Measurements from ENCODE around the gene ZWILCH. TPM values are rescaled to one million over a fixed set of nuclear protein-coding genes. Genes with fewer than 3 reads are reported as not detected.

ZWILCH gene
- total and polyA plus RNA-seq, 2 experiments from 2014 or later: 20.7 to 31.5 TPM

DNA sequence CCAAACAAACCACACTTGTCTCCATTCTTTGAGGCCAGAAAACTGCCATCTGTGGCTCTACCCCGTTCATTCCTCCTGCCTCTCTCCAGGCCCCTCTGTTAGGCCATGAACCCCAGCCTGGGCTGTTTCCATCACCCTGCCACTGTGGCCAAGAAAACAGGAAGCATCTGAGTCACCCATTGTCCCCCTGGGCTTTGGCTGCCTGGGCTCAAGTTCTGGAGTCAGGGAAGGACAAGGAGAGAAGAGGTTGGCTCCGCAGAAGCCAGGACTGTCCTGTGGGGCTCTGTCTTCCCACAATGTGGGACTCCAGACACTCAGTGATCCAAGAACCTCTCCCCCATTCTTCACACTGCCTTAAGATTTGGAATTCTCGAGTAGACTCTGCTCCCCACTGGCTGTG lies 75.5 kb downstream of the ZWILCH start:
- in situ Hi-C loops (cut with MboI): no loop called here
- Histone ChIP-seq H3K27ac (no peak overlapping the region), H3K9ac (no peak overlapping the region), H3K36me3 (ENCODE audit: low read depth) (no peaks in the 10 kb centered on the region), H3K79me2 (ENCODE audit: insufficient read depth) (no peaks in the 10 kb centered on the region), H3K4me3 (no peak overlapping the region), H3K27me3 (replicated peaks; ENCODE audit: insufficient read depth) (no peaks in the 10 kb centered on the region), H3K9me3 (ENCODE audit: low read depth) (no peaks in the 10 kb centered on the region), H3K9me2 (ENCODE audit: insufficient read depth) (no peaks in the 10 kb centered on the region), H3F3A (ENCODE audit: insufficient read depth) (no peaks in the 10 kb centered on the region), H3K4me1 (ENCODE audit: insufficient read depth) (peaks cover 8% of the 10 kb centered on the region), H4K20me1 (ENCODE audit: insufficient read depth) (no peaks in the 10 kb centered on the region), H2AFZ (peak overlapping the region; percentile 38; the same call in 1 of the 2 replicates), H3K4me2 (ENCODE audit: unreplicated experiment) (no peak overlapping the region)
- peak; percentile 64 for DNase-seq
- WGBS, 2 experiments (ENCODE audit: low coverage in 1 of 2, low lambda C conversion rate in 2 of 2, missing lambda C conversion rate in 2 of 2): 87 to 90% methylated on average over 3 of the region's 3 CpGs
- TF ChIP-seq EZH2phosphoT487 (IDR thresholded peaks at IDR 0.05; ENCODE audit: insufficient read depth, low read depth): no peak
- TF ChIP-seq EZH2 (IDR thresholded peaks at IDR 0.05; ENCODE audit: insufficient read depth, poor library complexity, severe bottlenecking): no peak

DNA sequence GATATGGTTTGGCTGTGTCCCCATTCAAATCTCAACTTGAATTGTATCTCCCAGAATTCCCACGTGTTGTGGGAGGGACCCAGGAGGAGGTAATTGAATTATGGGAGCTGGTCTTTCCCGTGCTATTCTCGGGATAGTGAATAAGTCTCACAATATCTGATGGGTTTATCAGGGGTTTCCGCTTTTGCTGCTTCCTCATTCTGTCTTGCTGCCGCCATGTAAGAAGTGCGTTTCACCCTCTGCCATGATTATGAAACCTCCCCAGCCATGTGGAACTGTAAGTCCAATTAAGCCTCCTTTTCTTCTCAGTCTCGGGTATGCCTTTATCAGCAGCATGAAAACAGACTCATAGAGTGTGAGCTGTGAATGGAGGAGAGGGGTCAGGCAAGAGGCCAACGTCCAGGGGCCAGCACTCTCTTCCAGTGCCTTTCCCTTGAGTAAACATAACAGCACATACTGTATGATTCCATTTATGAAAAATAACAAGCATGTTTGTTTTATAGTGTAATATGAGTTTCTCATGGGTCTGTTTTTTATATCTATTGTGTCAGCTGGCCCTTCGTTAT lies 76.9 kb downstream of the ZWILCH start:
- DNase-seq: no peak

GRCh38 chr15:66586155-66586976 lies 81.2 kb downstream of the ZWILCH start:
- 47 to 56% methylated on average over 15 to 17 of the region's 17 CpGs for WGBS, 2 experiments (ENCODE audit: low coverage in 1 of 2, low lambda C conversion rate in 2 of 2, missing lambda C conversion rate in 2 of 2)
- Histone ChIP-seq H3K4me1 (ENCODE audit: insufficient read depth) (no peaks in the 10 kb centered on the region), H3K4me3 (no peak overlapping the region), H3K27me3 (replicated peaks; ENCODE audit: insufficient read depth) (peaks cover 6% of the 10 kb centered on the region; the same call in 1 of the 2 replicates), H3K9me3 (ENCODE audit: low read depth) (no peaks in the 10 kb centered on the region), H3F3A (ENCODE audit: insufficient read depth) (no peaks in the 10 kb centered on the region), H3K79me2 (ENCODE audit: insufficient read depth) (no peaks in the 10 kb centered on the region), H3K9ac (no peak overlapping the region), H3K9me2 (ENCODE audit: insufficient read depth) (no peaks in the 10 kb centered on the region), H3K27ac (no peak overlapping the region), H3K36me3 (ENCODE audit: low read depth) (no peaks in the 10 kb centered on the region), H3K4me2 (ENCODE audit: unreplicated experiment) (no peak overlapping the region), H4K20me1 (ENCODE audit: insufficient read depth) (no peaks in the 10 kb centered on the region), H2AFZ (no peak overlapping the region)
- no peak for TF ChIP-seq EZH2phosphoT487 (IDR thresholded peaks at IDR 0.05; ENCODE audit: insufficient read depth, low read depth)
- TF ChIP-seq EZH2 (IDR thresholded peaks at IDR 0.05; ENCODE audit: insufficient read depth, poor library complexity, severe bottlenecking): no peak
- DNase-seq: no peak
- in situ Hi-C loops (cut with MboI): no loop called here

More for the DNA sequence above, 76.9 kb downstream of the ZWILCH start:
- no peak overlapping the region for H3K9ac ChIP-seq
- peaks cover 8% of the 10 kb centered on the region for H3K4me1 ChIP-seq (ENCODE audit: insufficient read depth)
- WGBS, 2 experiments (ENCODE audit: low coverage in 1 of 2, low lambda C conversion rate in 2 of 2, missing lambda C conversion rate in 2 of 2): 75 to 79% methylated on average over 9 of the region's 9 CpGs
- no peaks in the 10 kb centered on the region for H4K20me1 ChIP-seq (ENCODE audit: insufficient read depth)
- H3K4me3 ChIP-seq: no peak overlapping the region
- H3K27ac ChIP-seq: no peak overlapping the region
- H3K27me3 ChIP-seq (replicated peaks; ENCODE audit: insufficient read depth): no peaks in the 10 kb centered on the region
- no peak overlapping the region for H3K4me2 ChIP-seq (ENCODE audit: unreplicated experiment)
- H3K79me2 ChIP-seq (ENCODE audit: insufficient read depth): no peaks in the 10 kb centered on the region
- no peaks in the 10 kb centered on the region for H3K36me3 ChIP-seq (ENCODE audit: low read depth)
- in situ Hi-C loops (cut with MboI): no loop called here
- H3F3A ChIP-seq (ENCODE audit: insufficient read depth): no peaks in the 10 kb centered on the region
- H3K9me2 ChIP-seq (ENCODE audit: insufficient read depth): no peaks in the 10 kb centered on the region
- H2AFZ ChIP-seq: no peak overlapping the region
- no peak for TF ChIP-seq EZH2 (IDR thresholded peaks at IDR 0.05; ENCODE audit: insufficient read depth, poor library complexity, severe bottlenecking)
- TF ChIP-seq EZH2phosphoT487 (IDR thresholded peaks at IDR 0.05; ENCODE audit: insufficient read depth, low read depth): no peak
- H3K9me3 ChIP-seq (ENCODE audit: low read depth): no peaks in the 10 kb centered on the region

GRCh38 chr15:66587020-66587419 lies 81.9 kb downstream of the ZWILCH start:
- Histone ChIP-seq H3K27me3 (replicated peaks; ENCODE audit: insufficient read depth) (peaks cover 6% of the 10 kb centered on the region; the same call in 1 of the 2 replicates), H3K4me2 (ENCODE audit: unreplicated experiment) (no peak overlapping the region), H3K9me3 (ENCODE audit: low read depth) (no peaks in the 10 kb centered on the region), H3K9ac (no peak overlapping the region), H4K20me1 (ENCODE audit: insufficient read depth) (no peaks in the 10 kb centered on the region), H3K79me2 (ENCODE audit: insufficient read depth) (no peaks in the 10 kb centered on the region), H3F3A (ENCODE audit: insufficient read depth) (no peaks in the 10 kb centered on the region), H3K27ac (no peak overlapping the region), H3K4me3 (no peak overlapping the region), H3K4me1 (ENCODE audit: insufficient read depth) (no peaks in the 10 kb centered on the region), H3K9me2 (ENCODE audit: insufficient read depth) (no peaks in the 10 kb centered on the region), H3K36me3 (ENCODE audit: low read depth) (no peaks in the 10 kb centered on the region), H2AFZ (no peak overlapping the region)
- in situ Hi-C loops (cut with MboI): no loop called here
- TF ChIP-seq EZH2 (IDR thresholded peaks at IDR 0.05; ENCODE audit: insufficient read depth, poor library complexity, severe bottlenecking): no peak
- no peak for TF ChIP-seq EZH2phosphoT487 (IDR thresholded peaks at IDR 0.05; ENCODE audit: insufficient read depth, low read depth)
- DNase-seq: no peak
